Measurements from ENCODE around the gene CCDC74B.
"Not testable (repeated sequence)": the region's sequence is repeated elsewhere in the genome, so short reads cannot be mapped to it uniquely, and the experiment has no call there.

Gene CCDC74B

GRCh38 chr2:130185436-130185835 is 40.5 kb upstream of the CCDC74B start:
- no peak overlapping the region for H3K4me3 ChIP-seq (ENCODE audit: low read depth, low read length)
- DNase-seq (ENCODE audit: low read depth): no peak
- no peak for TF ChIP-seq CTCF (IDR thresholded peaks at IDR 0.05; ENCODE audit: control insufficient read depth, extremely low read depth, insufficient read depth)

GRCh38 chr2:130183512-130184373 is 38.8 kb upstream of the CCDC74B start:
- no peak for DNase-seq (ENCODE audit: low read depth)
- H3K4me3 ChIP-seq (ENCODE audit: low read depth, low read length): peak overlapping the region; percentile 78
- no peak for TF ChIP-seq CTCF (IDR thresholded peaks at IDR 0.05; ENCODE audit: control insufficient read depth, extremely low read depth, insufficient read depth)

- DNase-seq (ENCODE audit: low read depth): not testable (repeated sequence)
- peak overlapping the region; percentile 78 for H3K4me3 ChIP-seq (ENCODE audit: low read depth, low read length)
Observed at GRCh38 chr2:130182826-130183511, 38.1 kb upstream of the CCDC74B start.

GRCh38 chr2:130181880-130182682 is 37.2 kb upstream of the CCDC74B start, which contains the start of gene MZT2B:
TSS of gene MZT2B (plus strand) at chr2:130182262. CDS start at chr2:130182283, 21 bp downstream.
- peak; percentile 33 for DNase-seq (ENCODE audit: low read depth)
- H3K4me3 ChIP-seq (ENCODE audit: low read depth, low read length): peak within 1 kb of the TSS; percentile 78
- TF ChIP-seq CTCF (IDR thresholded peaks at IDR 0.05; ENCODE audit: control insufficient read depth, extremely low read depth, insufficient read depth): peak; percentile 88

- TF ChIP-seq CTCF (IDR thresholded peaks at IDR 0.05; ENCODE audit: control insufficient read depth, extremely low read depth, insufficient read depth): no peak
- DNase-seq (ENCODE audit: low read depth): peak; percentile 70
- peak within 1 kb of the TSS; percentile 78 for H3K4me3 ChIP-seq (ENCODE audit: low read depth, low read length)
Observed at GRCh38 chr2:130181325-130181879, 36.5 kb upstream of the CCDC74B start, which contains the start of gene SMPD4. TSS of gene SMPD4 (minus strand) at chr2:130181602. CDS start at chr2:130176592, 5,010 bp downstream.

- H3K4me3 ChIP-seq (ENCODE audit: low read depth, low read length): peak overlapping the region; percentile 78
Observed at GRCh38 chr2:130180404-130181324, 35.8 kb upstream of the CCDC74B start.

GRCh38 chr2:130174866-130175265 is 30.0 kb upstream of the CCDC74B start:
- not testable (repeated sequence) for H3K4me3 ChIP-seq (ENCODE audit: low read depth, low read length); DNase-seq (ENCODE audit: low read depth)

More at GRCh38 chr2:130180404-130181324, 35.8 kb upstream of the CCDC74B start:
- DNase-seq (ENCODE audit: low read depth): not testable (repeated sequence)

All from LNCaP clone FGC (cell line).